Heart left ventricle (tissue), 13 donors: Measurements from ENCODE around the gene FOXO6.

Source experiments
- POLR2A ChIP-seq, 2 donors: fragments of 450-650 bp; IDR thresholded peaks; one replicate each; pipeline ENCODE4 v1.6.1; 2017; ENCODE audit warnings: antibody characterized with exemption in 2 of 2, mild to moderate bottlenecking in 2 of 2, moderate library complexity in 2 of 2
- TF ChIP-seq, protein P1 (sequence below), 12 donors: fragments of 200-600 bp; sonication (generic) in 4 of 12; IDR thresholded peaks; one replicate each; pipeline versions ENCODE4 v1.5.0 to v1.8.0; 2018 to 2022; ENCODE audit warnings: antibody characterized with exemption in 12 of 12, mild to moderate bottlenecking in 5 of 12
- donor health status: ischemic (EF 13 %, LVEDD 7.1; RV severe dilation, severe dysfunction).
- donor health status: DM: no; HTN: yes; CAD: no.
- donor health status: DM: no; HTN: no; CAD: no.
- donor health status: ischemic (EF 25% LVEDD 6.9; RV normal size, moderate dysfunction).
- donor health status: ischemic (EF 25% LVEDD 5.7; RV mildly dilated, moderate dysfunction).
- donor health status: ischemic (EF 35%, LVEDD 5.7; RV mildly dilated, moderate dysfunction).
- donor health status: nonischemic (EF 11% LVEDD 7.7; RV severe dilation, severe dysfunction).
- donor health status: DM: yes; HTN: yes; CAD: no.
- donor health status: PGD.
- donor health status: ischemic (EF 29% LVEDD 5.4; RV normal size, mild dysfunction).
- donor health status: nonischemic (EF 23%, LVEDD 6.1; RV moderate dilation, normal function).

DNA sequence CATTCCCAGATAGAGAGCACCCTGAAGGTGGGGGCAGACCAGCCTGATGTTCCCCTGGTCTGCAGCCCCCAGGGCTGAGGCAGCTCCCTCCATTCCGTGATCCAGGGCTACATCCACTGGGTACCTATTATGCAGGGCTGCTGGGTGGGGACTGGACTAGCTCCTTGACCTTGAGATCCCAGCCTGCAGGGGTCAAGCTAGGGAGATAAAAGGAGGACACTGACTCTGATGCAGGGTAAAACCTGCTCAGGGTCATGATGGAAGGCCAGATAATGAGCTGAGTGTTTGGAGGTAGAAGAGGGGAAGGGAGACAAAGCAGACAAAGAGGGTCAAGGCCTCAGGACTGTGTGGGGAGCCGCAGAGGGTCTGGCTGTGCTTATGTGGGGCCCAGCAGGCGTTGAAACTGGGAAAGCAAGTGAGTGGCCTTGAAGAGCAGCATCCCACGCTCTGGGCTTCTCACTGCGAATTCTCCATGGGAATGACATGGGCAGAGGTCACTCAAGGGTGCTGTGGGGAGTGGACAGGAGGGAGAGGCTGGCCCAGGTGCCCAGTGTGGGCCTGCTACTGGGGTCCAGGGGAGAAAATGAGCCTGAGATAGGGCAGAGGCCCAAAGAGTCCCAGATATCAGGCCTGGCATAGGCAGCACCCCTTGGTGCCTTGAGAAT lies 9.7 kb downstream of the FOXO6 start:
- TF ChIP-seq, protein P1, sequence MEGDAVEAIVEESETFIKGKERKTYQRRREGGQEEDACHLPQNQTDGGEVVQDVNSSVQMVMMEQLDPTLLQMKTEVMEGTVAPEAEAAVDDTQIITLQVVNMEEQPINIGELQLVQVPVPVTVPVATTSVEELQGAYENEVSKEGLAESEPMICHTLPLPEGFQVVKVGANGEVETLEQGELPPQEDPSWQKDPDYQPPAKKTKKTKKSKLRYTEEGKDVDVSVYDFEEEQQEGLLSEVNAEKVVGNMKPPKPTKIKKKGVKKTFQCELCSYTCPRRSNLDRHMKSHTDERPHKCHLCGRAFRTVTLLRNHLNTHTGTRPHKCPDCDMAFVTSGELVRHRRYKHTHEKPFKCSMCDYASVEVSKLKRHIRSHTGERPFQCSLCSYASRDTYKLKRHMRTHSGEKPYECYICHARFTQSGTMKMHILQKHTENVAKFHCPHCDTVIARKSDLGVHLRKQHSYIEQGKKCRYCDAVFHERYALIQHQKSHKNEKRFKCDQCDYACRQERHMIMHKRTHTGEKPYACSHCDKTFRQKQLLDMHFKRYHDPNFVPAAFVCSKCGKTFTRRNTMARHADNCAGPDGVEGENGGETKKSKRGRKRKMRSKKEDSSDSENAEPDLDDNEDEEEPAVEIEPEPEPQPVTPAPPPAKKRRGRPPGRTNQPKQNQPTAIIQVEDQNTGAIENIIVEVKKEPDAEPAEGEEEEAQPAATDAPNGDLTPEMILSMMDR (IDR thresholded peaks at IDR 0.05) = no peak
- TF ChIP-seq POLR2A (IDR thresholded peaks at IDR 0.05) = no peak
